AG08395 (cell line): ENCODE results near the gene DENND4B.
"Not testable (repeated sequence)": the region's sequence is repeated elsewhere in the genome, so short reads cannot be mapped to it uniquely, and the experiment has no call there.

Experiments used
- DNase-seq: peaks from one replicate; pipeline ENCODE4 v3.0.0; 2012; ENCODE audit warnings: mixed read lengths, low spot score

DENND4B gene

GRCh38 chr1:153926405-153926804 lies 20.1 kb downstream of the DENND4B start:
- DNase-seq, result no peak

- peak; percentile 99 for DNase-seq
Observed at GRCh38 chr1:153922972-153923925, 23.3 kb downstream of the DENND4B start, which contains the start of gene GATAD2B. TSS of gene GATAD2B (minus strand) at chr1:153922972. CDS start at chr1:153828347, 94,625 bp downstream.

GRCh38 chr1:153922076-153922971 lies 24.2 kb downstream of the DENND4B start:
- peak; percentile 21 for DNase-seq

- no peak for DNase-seq
Observed at GRCh38 chr1:153921803-153922075, 24.8 kb downstream of the DENND4B start.

GRCh38 chr1:153921080-153921802 lies 25.3 kb downstream of the DENND4B start:
- DNase-seq, result no peak

GRCh38 chr1:153919876-153920852 lies 26.4 kb downstream of the DENND4B start:
- DNase-seq, result peak; percentile 19

- no peak for DNase-seq
Observed at GRCh38 chr1:153916297-153916696, 30.2 kb downstream of the DENND4B start.

GRCh38 chr1:153912349-153912748 lies 34.2 kb downstream of the DENND4B start:
- no peak for DNase-seq

GRCh38 chr1:153910560-153910959 lies 36.0 kb downstream of the DENND4B start:
- not testable (repeated sequence) for DNase-seq

- no peak for DNase-seq
Observed at GRCh38 chr1:153908071-153908470, 38.4 kb downstream of the DENND4B start.

- DNase-seq, result no peak
Observed at GRCh38 chr1:153907134-153907533, 39.4 kb downstream of the DENND4B start.

GRCh38 chr1:153906396-153906795 lies 40.1 kb downstream of the DENND4B start:
- no peak for DNase-seq

- not testable (repeated sequence) for DNase-seq
Observed at GRCh38 chr1:153905908-153906307, 40.6 kb downstream of the DENND4B start.

GRCh38 chr1:153903841-153904455 lies 42.6 kb downstream of the DENND4B start:
- DNase-seq, result no peak

- no peak for DNase-seq
Observed at GRCh38 chr1:153899509-153899908, 47.0 kb downstream of the DENND4B start.

- DNase-seq, result not testable (repeated sequence)
Observed at GRCh38 chr1:153895866-153896265, 50.7 kb downstream of the DENND4B start.

- not testable (repeated sequence) for DNase-seq
Observed at GRCh38 chr1:153891042-153891441, 55.5 kb downstream of the DENND4B start.

- no peak for DNase-seq
Observed at GRCh38 chr1:153888533-153888932, 58.0 kb downstream of the DENND4B start.

GRCh38 chr1:153886127-153886526 lies 60.4 kb downstream of the DENND4B start:
- DNase-seq, result no peak

GRCh38 chr1:153883223-153883622 lies 63.3 kb downstream of the DENND4B start:
- DNase-seq, result no peak
